NT2/D1 (cell line): ENCODE data around the gene KRT25.

Source experiments
- DNase-seq: peaks from one replicate; pipeline ENCODE4 v3.0.0-alpha.2; 2011; ENCODE audit warnings: low read depth, low spot score
- H3K27me3 ChIP-seq: 2 replicates; pipeline ENCODE4 v1.6.0; 2011; ENCODE audit warnings: mild to moderate bottlenecking; ENCODE audit not compliant: insufficient read length, insufficient read depth
- H3K36me3 ChIP-seq: 2 replicates; pipeline ENCODE4 v1.6.1; 2011; ENCODE audit warnings: mild to moderate bottlenecking, low read length, mixed read lengths; ENCODE audit not compliant: insufficient read depth, insufficient read length
- H3K4me1 ChIP-seq: 2 replicates; pipeline ENCODE4 v1.5.1; 2011; ENCODE audit not compliant: insufficient read depth, insufficient read length
- H3K4me3 ChIP-seq: 2 replicates; pipeline ENCODE4 v1.5.1; 2011; ENCODE audit warnings: low read depth; ENCODE audit not compliant: insufficient read length
- H3K9ac ChIP-seq: 2 replicates; pipeline ENCODE4 v1.6.0; 2011; ENCODE audit warnings: low read depth; ENCODE audit not compliant: insufficient read length
- H3K9me3 ChIP-seq: 2 replicates; pipeline ENCODE4 v1.5.1; 2011; ENCODE audit warnings: mild to moderate bottlenecking, low read length; ENCODE audit not compliant: insufficient read depth
- SUZ12 ChIP-seq: IDR thresholded peaks from 2 replicates; pipeline ENCODE4 v1.6.1; 2011; ENCODE audit not compliant: insufficient read length, insufficient read depth; ENCODE audit errors: extremely low read depth
- YY1 ChIP-seq: IDR thresholded peaks from 2 replicates; pipeline ENCODE4 v1.6.1; 2011; ENCODE audit not compliant: insufficient read length, insufficient read depth
- ZNF274 ChIP-seq: IDR thresholded peaks from 2 replicates; pipeline ENCODE4 v1.6.1; 2011; ENCODE audit warnings: mild to moderate bottlenecking, low read depth, low read length

Gene KRT25, protein sequence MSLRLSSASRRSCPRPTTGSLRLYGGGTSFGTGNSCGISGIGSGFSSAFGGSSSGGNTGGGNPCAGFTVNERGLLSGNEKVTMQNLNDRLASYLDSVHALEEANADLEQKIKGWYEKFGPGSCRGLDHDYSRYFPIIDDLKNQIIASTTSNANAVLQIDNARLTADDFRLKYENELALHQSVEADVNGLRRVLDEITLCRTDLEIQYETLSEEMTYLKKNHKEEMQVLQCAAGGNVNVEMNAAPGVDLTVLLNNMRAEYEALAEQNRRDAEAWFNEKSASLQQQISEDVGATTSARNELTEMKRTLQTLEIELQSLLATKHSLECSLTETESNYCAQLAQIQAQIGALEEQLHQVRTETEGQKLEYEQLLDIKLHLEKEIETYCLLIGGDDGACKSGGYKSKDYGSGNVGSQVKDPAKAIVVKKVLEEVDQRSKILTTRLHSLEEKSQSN

GRCh38 chr17:40755231-40755630 lies at the start of gene KRT25:
Gene KRT25 (minus strand): TSS chr17:40755331. CDS start chr17:40755271, 60 bp downstream.
- no peak within 1 kb of the TSS for H3K9ac ChIP-seq
- no peak within 1 kb of the TSS for H3K4me3 ChIP-seq
- DNase-seq = no peak
- H3K4me1 ChIP-seq = no peaks in the 10 kb centered on the region
- no peak for TF ChIP-seq SUZ12
- no peak for TF ChIP-seq YY1
- no peak for TF ChIP-seq ZNF274
- no peaks in the 10 kb centered on the region for H3K27me3 ChIP-seq
- no peaks in the 10 kb centered on the region for H3K36me3 ChIP-seq
- peaks cover 12% of the 10 kb centered on the region for H3K9me3 ChIP-seq

GRCh38 chr17:40803617-40804082 lies 48.5 kb upstream of the KRT25 start:
- no peak overlapping the region for H3K9ac ChIP-seq
- H3K36me3 ChIP-seq = no peaks in the 10 kb centered on the region
- H3K4me3 ChIP-seq = no peak overlapping the region
- no peaks in the 10 kb centered on the region for H3K9me3 ChIP-seq
- no peaks in the 10 kb centered on the region for H3K4me1 ChIP-seq
- peak; percentile 48 for DNase-seq
- H3K27me3 ChIP-seq = peaks cover 19% of the 10 kb centered on the region
- TF ChIP-seq YY1 (no peak), ZNF274 (no peak), SUZ12 (no peak)

DNA sequence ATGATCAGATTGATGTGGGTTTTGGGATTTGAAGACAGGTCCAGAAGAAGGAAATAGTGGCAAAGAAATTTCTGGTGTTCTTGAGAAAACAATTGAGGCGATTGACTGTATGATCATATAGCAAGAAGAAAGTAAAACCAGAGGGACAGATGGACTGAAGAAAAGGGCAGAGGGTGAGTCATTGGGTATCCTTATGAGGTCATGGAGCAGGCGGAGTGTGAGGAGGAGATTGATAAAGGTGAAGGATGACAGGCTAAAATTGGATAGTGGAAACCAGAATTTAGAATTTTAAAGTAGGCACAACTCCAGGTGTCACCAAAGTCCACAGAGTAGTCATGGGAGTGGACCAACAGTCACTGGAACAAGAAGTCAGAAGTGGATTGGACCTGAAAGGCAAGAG lies 46.0 kb upstream of the KRT25 start:
- DNase-seq = no peak
- peaks cover 19% of the 10 kb centered on the region for H3K27me3 ChIP-seq
- no peak overlapping the region for H3K4me3 ChIP-seq
- H3K36me3 ChIP-seq = no peaks in the 10 kb centered on the region
- no peaks in the 10 kb centered on the region for H3K4me1 ChIP-seq
- no peak overlapping the region for H3K9ac ChIP-seq
- no peaks in the 10 kb centered on the region for H3K9me3 ChIP-seq
- no peak for TF ChIP-seq ZNF274
- TF ChIP-seq SUZ12 = no peak
- TF ChIP-seq YY1 = no peak

GRCh38 chr17:40800381-40800780 lies 45.2 kb upstream of the KRT25 start:
- Histone ChIP-seq H3K4me1 (no peaks in the 10 kb centered on the region), H3K9ac (no peak overlapping the region), H3K27me3 (peaks cover 19% of the 10 kb centered on the region), H3K36me3 (no peaks in the 10 kb centered on the region), H3K4me3 (no peak overlapping the region), H3K9me3 (no peaks in the 10 kb centered on the region)
- TF ChIP-seq SUZ12 (no peak), ZNF274 (no peak), YY1 (no peak)
- no peak for DNase-seq

DNA sequence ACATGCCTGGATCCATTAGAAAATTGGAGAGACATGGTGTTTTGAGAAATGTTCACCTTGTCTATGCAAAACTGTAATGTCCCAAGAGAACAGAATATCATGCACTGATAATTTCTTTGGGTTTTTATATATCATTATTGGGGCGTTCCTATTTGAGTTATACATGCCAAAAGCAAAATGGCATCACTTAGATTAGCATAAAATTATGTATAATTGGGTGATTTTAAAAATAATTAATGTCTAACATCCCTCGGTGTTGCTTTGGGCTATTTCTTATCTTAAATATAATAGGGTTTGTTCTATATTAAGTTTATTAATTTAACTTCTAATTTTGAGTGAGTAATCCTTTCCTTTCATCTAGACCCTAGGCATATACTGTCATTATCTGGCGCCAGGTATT lies 44.7 kb upstream of the KRT25 start, which contains the start of gene KRT28:
Gene KRT28, minus strand, starts transcription at position 101 of the 400 bp plus-strand sequence. Its CDS starts 66 bp downstream, at position 35.
- Histone ChIP-seq H3K4me1 (no peaks in the 10 kb centered on the region), H3K9ac (no peak within 1 kb of the TSS), H3K4me3 (no peak within 1 kb of the TSS), H3K36me3 (no peaks in the 10 kb centered on the region), H3K9me3 (no peaks in the 10 kb centered on the region), H3K27me3 (peaks cover 14% of the 10 kb centered on the region)
- DNase-seq = no peak
- no peak for TF ChIP-seq ZNF274
- no peak for TF ChIP-seq SUZ12
- no peak for TF ChIP-seq YY1

DNA sequence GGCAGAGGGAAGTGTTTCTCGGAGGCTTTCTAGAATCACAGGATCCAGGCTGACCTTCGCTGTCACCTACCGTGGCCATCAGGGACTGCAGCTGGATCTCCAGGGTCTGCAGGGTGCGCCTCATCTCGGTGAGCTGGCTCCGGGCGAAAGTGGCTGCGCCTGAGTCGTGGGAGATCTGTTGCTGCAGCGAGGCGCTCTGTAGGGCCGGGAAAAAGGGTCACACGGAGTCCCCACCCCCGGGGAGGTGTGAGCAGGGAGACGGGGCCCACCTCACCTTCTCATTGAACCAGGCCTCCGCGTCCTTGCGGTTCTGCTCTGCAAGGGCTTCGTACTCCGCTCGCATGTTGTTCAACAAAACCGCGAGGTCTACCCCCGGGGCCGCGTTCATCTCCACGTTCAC lies 41.7 kb upstream of the KRT25 start:
- Histone ChIP-seq H3K4me1 (no peaks in the 10 kb centered on the region), H3K27me3 (peaks cover 7% of the 10 kb centered on the region), H3K36me3 (no peaks in the 10 kb centered on the region), H3K9ac (no peak overlapping the region), H3K9me3 (no peaks in the 10 kb centered on the region), H3K4me3 (no peak overlapping the region)
- TF ChIP-seq SUZ12 (no peak), YY1 (no peak), ZNF274 (no peak)
- no peak for DNase-seq

DNA sequence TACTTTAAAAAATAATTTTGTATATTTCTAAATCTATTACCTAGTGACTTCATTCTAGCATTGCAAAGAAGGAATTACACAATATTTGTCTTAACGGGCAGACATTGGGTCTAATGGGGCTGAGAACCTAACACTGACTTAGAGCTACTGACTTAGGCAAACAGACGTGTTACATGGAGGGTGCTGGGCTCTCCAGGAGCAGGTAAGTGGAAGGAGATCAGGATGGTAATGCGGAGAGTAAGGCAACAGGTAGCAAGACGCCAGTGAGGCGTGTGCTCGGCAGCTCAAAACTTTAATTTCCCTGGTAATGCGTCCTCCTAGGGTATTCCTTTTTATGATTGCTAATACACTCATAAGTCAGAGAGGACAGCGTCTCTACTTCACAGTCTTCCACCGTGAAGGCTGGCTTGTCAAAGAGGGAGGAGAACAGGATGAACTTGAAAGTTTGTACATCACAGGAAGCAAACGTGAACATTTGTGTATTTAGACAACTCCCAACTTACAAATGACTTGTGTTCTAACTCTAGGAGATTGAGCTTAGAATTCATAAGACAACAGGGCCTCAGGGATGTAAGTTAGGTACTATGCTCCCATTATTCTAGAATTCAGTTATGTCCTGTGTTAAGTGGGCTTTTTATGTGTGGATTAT lies 40.0 kb upstream of the KRT25 start:
- TF ChIP-seq ZNF274 (no peak), YY1 (no peak), SUZ12 (no peak)
- H3K4me1 ChIP-seq = no peaks in the 10 kb centered on the region
- no peaks in the 10 kb centered on the region for H3K36me3 ChIP-seq
- H3K4me3 ChIP-seq = no peak overlapping the region
- no peaks in the 10 kb centered on the region for H3K27me3 ChIP-seq
- H3K9ac ChIP-seq = no peak overlapping the region
- no peaks in the 10 kb centered on the region for H3K9me3 ChIP-seq
- no peak for DNase-seq
